AG20443 (cell line): ENCODE results near the gene ERC2.
A peak's percentile ranks its signal among the peaks of the same experiment; 100 is the strongest.
"Not testable (repeated sequence)": the region's sequence is repeated elsewhere in the genome, so short reads cannot be mapped to it uniquely, and the experiment has no call there.

ENCODE experiments used
- DNase-seq: peaks from one replicate; pipeline ENCODE4 v3.0.0; 2012; ENCODE audit warnings: low spot score, mixed read lengths

ERC2 gene

GRCh38 chr3:55524565-55525244 is 943.6 kb downstream of the ERC2 start:
- peak; percentile 61 for DNase-seq

GRCh38 chr3:55523471-55523870 is 944.8 kb downstream of the ERC2 start:
- DNase-seq, result no peak

- DNase-seq, result peak; percentile 88
Observed at GRCh38 chr3:55521738-55522421, 946.4 kb downstream of the ERC2 start.

GRCh38 chr3:55521064-55521737 is 947.1 kb downstream of the ERC2 start:
- no peak for DNase-seq

- DNase-seq, result peak; percentile 46
Observed at GRCh38 chr3:55519019-55519418, 949.2 kb downstream of the ERC2 start.

GRCh38 chr3:55518451-55518850 is 949.8 kb downstream of the ERC2 start:
- DNase-seq, result no peak

GRCh38 chr3:55516392-55517030 is 951.8 kb downstream of the ERC2 start:
- no peak for DNase-seq

GRCh38 chr3:55515550-55516246 is 952.6 kb downstream of the ERC2 start:
- no peak for DNase-seq

- DNase-seq, result no peak
Observed at GRCh38 chr3:55514962-55515361, 953.3 kb downstream of the ERC2 start.

GRCh38 chr3:55512571-55513343 is 955.5 kb downstream of the ERC2 start:
- DNase-seq, result no peak

- peak; percentile 67 for DNase-seq
Observed at GRCh38 chr3:55511895-55512570, 956.2 kb downstream of the ERC2 start.

GRCh38 chr3:55508335-55508734 is 959.9 kb downstream of the ERC2 start:
- no peak for DNase-seq

- DNase-seq, result no peak
Observed at GRCh38 chr3:55507808-55508207, 960.5 kb downstream of the ERC2 start.

GRCh38 chr3:55505776-55506175 is 962.5 kb downstream of the ERC2 start:
- no peak for DNase-seq

GRCh38 chr3:55505102-55505501 is 963.2 kb downstream of the ERC2 start:
- DNase-seq, result not testable (repeated sequence)

- DNase-seq, result peak; percentile 47
Observed at GRCh38 chr3:55501905-55502304, 966.4 kb downstream of the ERC2 start.

GRCh38 chr3:55500555-55501330 is 967.5 kb downstream of the ERC2 start:
- DNase-seq, result no peak

- DNase-seq, result no peak
Observed at GRCh38 chr3:55498520-55498919, 969.7 kb downstream of the ERC2 start.

- no peak for DNase-seq
Observed at GRCh38 chr3:55497250-55497649, 971.0 kb downstream of the ERC2 start.

- no peak for DNase-seq
Observed at GRCh38 chr3:55494976-55495375, 973.3 kb downstream of the ERC2 start.
